Fibroblast of lung (primary cell): ENCODE results near the gene TIGIT. TPM values are rescaled to one million over a fixed set of nuclear protein-coding genes. Genes with fewer than 3 reads are reported as not detected.

Experiments
- DNase-seq, 2 donors: peaks; one replicate each; pipeline versions ENCODE4 v3.0.0 to v3.0.0-alpha.2; 2010; ENCODE audit warnings: low read depth in 2 of 2
- H2AFZ ChIP-seq: 2 replicates; pipeline ENCODE4 v1.5.1; 2012; ENCODE audit warnings: low read length, control low read depth, inconsistent platforms
- H3K27ac ChIP-seq: 2 replicates; pipeline ENCODE4 v1.5.1; 2011; ENCODE audit warnings: low read length, control low read depth; ENCODE audit not compliant: insufficient read depth
- H3K27me3 ChIP-seq: 2 replicates; pipeline ENCODE4 v1.5.1; 2011; ENCODE audit warnings: mild to moderate bottlenecking, low read length; ENCODE audit not compliant: control insufficient read depth, insufficient read depth
- H3K36me3 ChIP-seq: 2 replicates; pipeline ENCODE4 v1.5.1; 2011; ENCODE audit warnings: low read length; ENCODE audit not compliant: control insufficient read depth, insufficient read depth
- H3K4me1 ChIP-seq: 2 replicates; pipeline ENCODE4 v1.5.1; 2011; ENCODE audit warnings: low read length; ENCODE audit not compliant: control insufficient read depth, insufficient read depth; ENCODE audit errors: extremely low read depth
- H3K4me2 ChIP-seq: 2 replicates; pipeline ENCODE4 v1.5.1; 2011; ENCODE audit warnings: low read length, control low read depth; ENCODE audit not compliant: insufficient read depth; ENCODE audit errors: extremely low read depth
- H3K4me3 ChIP-seq, 4 experiments: fragments of 200-600 bp in 1 of 4; sonication (generic) in 1 of 4; replicated peaks in 1 of 4; 2 replicates each; pipeline ENCODE4 v1.5.1; 2011 to 2016; ENCODE audit warnings: low read length in 4 of 4, low read depth in 3 of 4, mild to moderate bottlenecking in 3 of 4, control low read depth in 2 of 4, inconsistent platforms in 1 of 4, mixed read lengths in 1 of 4; ENCODE audit not compliant: insufficient read depth in 1 of 4; ENCODE audit errors: control extremely low read depth in 1 of 4
- H3K79me2 ChIP-seq: 2 replicates; pipeline ENCODE4 v1.5.1; 2012; ENCODE audit warnings: mild to moderate bottlenecking, low read length, inconsistent platforms; ENCODE audit not compliant: control insufficient read depth, insufficient read depth
- H3K9ac ChIP-seq: 2 replicates; pipeline ENCODE4 v1.5.1; 2011; ENCODE audit warnings: mild to moderate bottlenecking, low read length, control low read depth; ENCODE audit not compliant: insufficient read depth
- H3K9me3 ChIP-seq: 2 replicates; pipeline ENCODE4 v1.5.1; 2012; ENCODE audit warnings: low read depth, low read length; ENCODE audit not compliant: control insufficient read depth, insufficient read depth
- H4K20me1 ChIP-seq: 2 replicates; pipeline ENCODE4 v1.5.1; 2011; ENCODE audit warnings: low read length; ENCODE audit not compliant: control insufficient read depth, insufficient read depth; ENCODE audit errors: extremely low read depth
- EZH2 ChIP-seq: IDR thresholded peaks from 2 replicates; pipeline ENCODE4 v1.5.1; 2012; ENCODE audit warnings: low read length, control low read depth, mild to moderate bottlenecking; ENCODE audit errors: missing control alignments
- polyA plus RNA-seq, 2 donors: library from polyadenylated mRNA; depleted of rRNA in 1 of 2; stranded (reverse) in 1 of 2; unstranded in 1 of 2; fragments of >200 nt; gene quantifications; 2 replicates each; pipeline ENCODE4 v1.2.1, GENCODE V29; 2011 to 2012; ENCODE audit warnings: missing spikeins in 1 of 2
- total RNA-seq: library from RNA; depleted of rRNA; stranded (reverse); fragments of >200 nt; gene quantifications from 2 replicates; pipeline ENCODE4 v1.2.1, GENCODE V29; 2014
- TF ChIP-seq, protein P1 (sequence below), 2 donors: IDR thresholded peaks in 1 of 2; conservative IDR thresholded peaks in 1 of 2; 1 replicate in 1 of 2; 2 replicates in 1 of 2; pipeline ENCODE4 v1.5.1; 2011 to 2012; ENCODE audit warnings: low read length in 2 of 2, control low read depth in 1 of 2, inconsistent platforms in 1 of 2, low read depth in 1 of 2, mild to moderate bottlenecking in 1 of 2

TIGIT gene
- total and polyA plus RNA-seq, 2 donors (not counting 1 experiment from before 2014, with no cell fraction given) = not detected

DNA sequence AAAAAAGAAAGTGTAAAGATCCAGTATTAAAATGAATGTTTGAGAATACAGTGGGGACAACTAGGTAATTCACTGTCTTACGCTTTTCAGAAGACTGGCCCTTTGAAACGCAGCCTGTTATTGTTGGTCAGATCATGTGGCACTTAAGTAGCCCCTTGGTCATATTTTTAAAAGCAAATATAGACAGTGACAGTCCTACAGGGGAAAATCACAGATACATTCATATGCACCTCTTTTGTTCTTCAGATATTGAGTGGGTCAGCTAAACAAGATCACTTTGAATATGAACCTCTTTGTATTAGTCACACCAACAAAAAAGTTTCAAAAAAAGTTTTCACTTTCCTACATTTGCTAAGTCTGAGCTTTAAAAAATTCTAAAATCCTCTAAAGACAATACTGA, 36.0 kb downstream of the TIGIT start:
- H3K9ac ChIP-seq = no peak overlapping the region
- H3K9me3 ChIP-seq = no peaks in the 10 kb centered on the region
- H3K27ac ChIP-seq = no peak overlapping the region
- no peaks in the 10 kb centered on the region for H3K36me3 ChIP-seq
- no peaks in the 10 kb centered on the region for H3K79me2 ChIP-seq
- H3K4me3 ChIP-seq = no peak overlapping the region
- DNase-seq = no peak
- TF ChIP-seq, protein P1, sequence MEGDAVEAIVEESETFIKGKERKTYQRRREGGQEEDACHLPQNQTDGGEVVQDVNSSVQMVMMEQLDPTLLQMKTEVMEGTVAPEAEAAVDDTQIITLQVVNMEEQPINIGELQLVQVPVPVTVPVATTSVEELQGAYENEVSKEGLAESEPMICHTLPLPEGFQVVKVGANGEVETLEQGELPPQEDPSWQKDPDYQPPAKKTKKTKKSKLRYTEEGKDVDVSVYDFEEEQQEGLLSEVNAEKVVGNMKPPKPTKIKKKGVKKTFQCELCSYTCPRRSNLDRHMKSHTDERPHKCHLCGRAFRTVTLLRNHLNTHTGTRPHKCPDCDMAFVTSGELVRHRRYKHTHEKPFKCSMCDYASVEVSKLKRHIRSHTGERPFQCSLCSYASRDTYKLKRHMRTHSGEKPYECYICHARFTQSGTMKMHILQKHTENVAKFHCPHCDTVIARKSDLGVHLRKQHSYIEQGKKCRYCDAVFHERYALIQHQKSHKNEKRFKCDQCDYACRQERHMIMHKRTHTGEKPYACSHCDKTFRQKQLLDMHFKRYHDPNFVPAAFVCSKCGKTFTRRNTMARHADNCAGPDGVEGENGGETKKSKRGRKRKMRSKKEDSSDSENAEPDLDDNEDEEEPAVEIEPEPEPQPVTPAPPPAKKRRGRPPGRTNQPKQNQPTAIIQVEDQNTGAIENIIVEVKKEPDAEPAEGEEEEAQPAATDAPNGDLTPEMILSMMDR (conservative IDR thresholded peaks at IDR 0.05 in 1 of 2, IDR thresholded peaks at IDR 0.05 in 1 of 2; ENCODE audit: low read depth in 1 of 2, low read length in 2 of 2) = no peak
- TF ChIP-seq EZH2 = no peak
- H3K4me1 ChIP-seq = no peaks in the 10 kb centered on the region
- no peak overlapping the region for H3K4me2 ChIP-seq
- H2AFZ ChIP-seq = no peak overlapping the region
- H3K27me3 ChIP-seq = no peaks in the 10 kb centered on the region
- no peaks in the 10 kb centered on the region for H4K20me1 ChIP-seq

DNA sequence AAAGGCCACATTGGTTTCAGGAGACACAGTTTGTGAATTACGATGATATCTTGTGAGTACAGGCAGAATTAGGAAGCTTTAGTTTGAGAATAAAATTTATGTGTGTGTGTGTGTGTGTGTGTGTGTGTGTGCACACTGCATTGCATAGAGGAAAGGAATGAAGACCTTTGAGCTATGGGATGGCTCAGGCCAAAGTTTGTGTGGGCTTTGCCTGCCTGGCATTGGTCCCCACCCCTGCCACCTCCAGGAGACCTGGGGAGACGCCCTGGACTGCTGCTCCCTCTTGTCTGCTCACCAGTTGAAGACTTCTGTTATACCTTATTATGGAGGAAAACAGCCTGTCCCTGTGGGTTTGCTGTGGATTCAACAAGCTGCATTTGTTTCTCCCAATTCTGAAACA, 37.2 kb downstream of the TIGIT start:
- Histone ChIP-seq H3K4me2 (no peak overlapping the region), H3K79me2 (no peaks in the 10 kb centered on the region), H3K27me3 (no peaks in the 10 kb centered on the region), H3K4me3 (no peak overlapping the region), H3K36me3 (no peaks in the 10 kb centered on the region), H3K9me3 (no peaks in the 10 kb centered on the region), H2AFZ (no peak overlapping the region), H3K9ac (no peak overlapping the region), H4K20me1 (no peaks in the 10 kb centered on the region), H3K27ac (no peak overlapping the region), H3K4me1 (no peaks in the 10 kb centered on the region)
- TF ChIP-seq, protein P1 (conservative IDR thresholded peaks at IDR 0.05 in 1 of 2, IDR thresholded peaks at IDR 0.05 in 1 of 2; ENCODE audit: low read depth in 1 of 2, low read length in 2 of 2) = no peak
- no peak for TF ChIP-seq EZH2
- DNase-seq = no peak

DNA sequence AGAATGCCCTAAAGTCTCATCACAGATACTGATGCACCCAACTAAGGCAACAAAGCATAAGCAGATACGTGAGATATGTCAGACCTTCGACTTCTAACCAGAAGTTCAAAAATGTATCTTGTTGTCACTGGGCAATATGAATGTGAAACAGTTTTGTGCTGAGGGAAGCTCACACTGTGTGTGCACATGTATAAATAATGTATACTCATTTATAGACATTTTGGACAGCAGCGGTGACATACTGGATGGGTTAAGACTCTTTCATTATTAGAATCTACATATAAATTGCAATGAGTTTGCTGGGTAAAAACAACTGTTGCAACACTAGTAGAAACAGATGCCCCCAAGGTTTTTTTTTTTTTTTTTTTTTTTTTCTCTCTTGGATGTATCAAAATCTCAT, 37.9 kb downstream of the TIGIT start:
- Histone ChIP-seq H3K4me2 (no peak overlapping the region), H3K27ac (no peak overlapping the region), H4K20me1 (no peaks in the 10 kb centered on the region), H3K4me1 (no peaks in the 10 kb centered on the region), H3K9me3 (no peaks in the 10 kb centered on the region), H3K36me3 (no peaks in the 10 kb centered on the region), H3K9ac (no peak overlapping the region), H2AFZ (no peak overlapping the region), H3K27me3 (no peaks in the 10 kb centered on the region), H3K79me2 (no peaks in the 10 kb centered on the region), H3K4me3 (no peak overlapping the region)
- TF ChIP-seq, protein P1 (conservative IDR thresholded peaks at IDR 0.05 in 1 of 2, IDR thresholded peaks at IDR 0.05 in 1 of 2; ENCODE audit: low read depth in 1 of 2, low read length in 2 of 2) = no peak
- TF ChIP-seq EZH2 = no peak
- no peak for DNase-seq
